PC-9 (cell line): Measurements from ENCODE around the gene MYO1C. TPM values are rescaled to one million over a fixed set of nuclear protein-coding genes. Genes with fewer than 3 reads are reported as not detected.

Experiments
- BruUV-seq: library from RNA; stranded (reverse); fragments of 400-500 nt; replicated peaks from 2 replicates; lab custom pipeline; 2021; lab: Mats Ljungman, UMichigan
- CTCF ChIA-PET: fragments of 300-600 bp; sonication (Branson Sonifier 250); formaldehyde crosslinking; loops from one replicate; lab custom pipeline; 2022; ENCODE audit warnings: antibody characterized with exemption; lab: Charles Lee
- POLR2A ChIA-PET: fragments of 300-600 bp; sonication (Branson Sonifier 250); formaldehyde crosslinking; loops from one replicate; lab custom pipeline; 2022; ENCODE audit warnings: antibody characterized with exemption; ENCODE audit not compliant: unreplicated experiment; lab: Charles Lee
- DNase-seq, 2 experiments: peaks; one replicate each; pipeline versions ENCODE4 v3.0.0 to v3.0.0-alpha.2; 2015 to 2022; ENCODE audit warnings: mixed read lengths in 1 of 2
- H2AFZ ChIP-seq: fragments of 200-600 bp; sonication (generic); 2 replicates; pipeline ENCODE4 v1.8.1; 2017; ENCODE audit warnings: antibody characterized with exemption
- H3F3A ChIP-seq: fragments of 200-600 bp; sonication (generic); 2 replicates; pipeline ENCODE4 v1.8.1; 2017; ENCODE audit warnings: antibody characterized with exemption, mild to moderate bottlenecking, low read depth; ENCODE audit not compliant: insufficient read depth
- H3K27ac ChIP-seq: fragments of 200-600 bp; sonication (generic); 2 replicates; pipeline ENCODE4 v1.6.1; 2016; ENCODE audit warnings: mixed run types
- H3K27me3 ChIP-seq: fragments of 200-600 bp; sonication (generic); 2 replicates; pipeline ENCODE4 v1.6.1; 2016; ENCODE audit warnings: low read depth, mixed run types; ENCODE audit not compliant: insufficient read depth
- H3K36me3 ChIP-seq: fragments of 200-600 bp; sonication (generic); 2 replicates; pipeline ENCODE4 v1.6.1; 2016; ENCODE audit warnings: low read depth, mixed run types
- H3K4me1 ChIP-seq: fragments of 200-600 bp; sonication (generic); replicated peaks from 2 replicates; pipeline ENCODE4 v1.6.1; 2016; ENCODE audit warnings: mixed run types; ENCODE audit not compliant: insufficient read depth
- H3K4me2 ChIP-seq: fragments of 200-600 bp; sonication (generic); 2 replicates; pipeline ENCODE4 v1.6.1; 2017; ENCODE audit warnings: mixed run types
- H3K4me3 ChIP-seq: fragments of 200-600 bp; sonication (generic); 2 replicates; pipeline ENCODE4 v1.6.1; 2016; ENCODE audit warnings: mixed run types
- H3K79me2 ChIP-seq: fragments of 200-600 bp; sonication (generic); 2 replicates; pipeline ENCODE4 v1.6.1; 2017; ENCODE audit warnings: low read depth, mixed run types
- H3K9me2 ChIP-seq: fragments of 200-600 bp; sonication (generic); 2 replicates; pipeline ENCODE4 v1.8.1; 2017; ENCODE audit warnings: mild to moderate bottlenecking; ENCODE audit not compliant: insufficient read depth
- H3K9me3 ChIP-seq: fragments of 200-600 bp; sonication (generic); 2 replicates; pipeline ENCODE4 v1.8.1; 2016; ENCODE audit warnings: low read depth; ENCODE audit not compliant: insufficient read depth
- H4K20me1 ChIP-seq: fragments of 200-600 bp; sonication (generic); 2 replicates; pipeline ENCODE4 v1.8.1; 2017; ENCODE audit not compliant: insufficient read depth
- CTCF ChIP-seq: fragments of 200-600 bp; sonication (generic); conservative IDR thresholded peaks from 2 replicates; pipeline ENCODE4 v1.6.1; 2017; ENCODE audit warnings: mixed run types, antibody characterized with exemption, mild to moderate bottlenecking, moderate library complexity
- EZH2 ChIP-seq: fragments of 200-600 bp; sonication (generic); IDR thresholded peaks from 2 replicates; pipeline ENCODE4 v1.8.0; 2017; ENCODE audit warnings: antibody characterized with exemption, low read depth
- intact Hi-C: fragments of 100-400 bp; cut with micrococcal nuclease; formaldehyde crosslinking; loops from one replicate; pipeline ENCODE4 v1.10.0; 2022; ENCODE audit not compliant: unreplicated experiment
- total RNA-seq: library from RNA; stranded (reverse); gene quantifications from 2 replicates; pipeline ENCODE4 v1.2.3, GENCODE V29; 2021

Gene MYO1C
- total RNA-seq, 1 experiment from 2014 or later = 237 TPM

GRCh38 chr17:1491443-1492248 lies 840 bp downstream of the MYO1C start:
- Histone ChIP-seq H4K20me1 (no peaks in the 10 kb centered on the region), H3K27ac (no peak overlapping the region), H3K36me3 (no peaks in the 10 kb centered on the region), H3F3A (peaks cover 57% of the 10 kb centered on the region; the same call in 1 of the 2 replicates), H3K9me3 (no peaks in the 10 kb centered on the region), H3K4me2 (peak overlapping the region; percentile 98), H3K9me2 (no peaks in the 10 kb centered on the region), H3K4me3 (peak overlapping the region; percentile 93), H3K79me2 (peaks cover 24% of the 10 kb centered on the region), H3K4me1 (peaks cover 41% of the 10 kb centered on the region), H2AFZ (peak overlapping the region; percentile 85), H3K27me3 (no peaks in the 10 kb centered on the region)
- peak in 1 of 2 experiments; percentile 65 for DNase-seq
- TSS peak; percentile 1 for BruUV-seq
- ChIA-PET POLR2A (no interaction called here), CTCF (interaction anchor here (1.0 kb wide), 1 partner anchor 24 kb away, joined by 3 read pairs; no protein-coding TSS in a partner anchor)
- intact Hi-C loops = loop anchor here (1.0 kb wide), 1 partner anchor 126 kb away; no protein-coding TSS in a partner anchor
- no peak for TF ChIP-seq CTCF
- no peak for TF ChIP-seq EZH2

GRCh38 chr17:1490643-1491442 lies 1.6 kb downstream of the MYO1C start:
- Histone ChIP-seq H3K36me3 (no peaks in the 10 kb centered on the region), H3K9me2 (no peaks in the 10 kb centered on the region), H3K27ac (no peak overlapping the region), H3K9me3 (no peaks in the 10 kb centered on the region), H3K27me3 (no peaks in the 10 kb centered on the region), H3K4me2 (peak overlapping the region; percentile 95), H4K20me1 (no peaks in the 10 kb centered on the region), H3F3A (peaks cover 58% of the 10 kb centered on the region; the same call in 1 of the 2 replicates), H2AFZ (peak overlapping the region; percentile 85), H3K79me2 (peaks cover 24% of the 10 kb centered on the region), H3K4me1 (peaks cover 48% of the 10 kb centered on the region), H3K4me3 (peak overlapping the region; percentile 93)
- CTCF ChIA-PET = interaction anchor here (1.1 kb wide), 1 partner anchor 125 kb away, joined by 3 read pairs; no protein-coding TSS in a partner anchor
- TF ChIP-seq EZH2 = no peak
- TF ChIP-seq CTCF = no peak
- no TSS peak for BruUV-seq
- intact Hi-C loops = loop anchor here (1.0 kb wide), 1 partner anchor 126 kb away; no protein-coding TSS in a partner anchor
- peak; percentile 48 to 76 for DNase-seq
- POLR2A ChIA-PET = no interaction called here

GRCh38 chr17:1488826-1489270 lies 3.6 kb downstream of the MYO1C start:
- no peaks in the 10 kb centered on the region for H4K20me1 ChIP-seq
- no peaks in the 10 kb centered on the region for H3K27me3 ChIP-seq
- intact Hi-C loops = loop anchor here (1.0 to 5.0 kb wide), 5 partner anchors 28 to 228 kb away; partner anchors contain the start of genes CRK, INPP5K, PITPNA and RILP
- POLR2A ChIA-PET = interaction anchor here (0.6 kb wide), 1 partner anchor 91 kb away, joined by 4 read pairs; no protein-coding TSS in a partner anchor
- CTCF ChIA-PET = interaction anchor here (0.7 to 1.6 kb wide), 2 partner anchors 27 to 124 kb away, joined by 3 to 4 read pairs; no protein-coding TSS in a partner anchor
- H3K9me3 ChIP-seq = no peaks in the 10 kb centered on the region
- H3K4me1 ChIP-seq = peaks cover 58% of the 10 kb centered on the region
- H2AFZ ChIP-seq = no peak overlapping the region
- peak overlapping the region; percentile 92 for H3K4me2 ChIP-seq
- peak overlapping the region; percentile 56; the same call in 1 of the 2 replicates for H3K4me3 ChIP-seq
- H3K36me3 ChIP-seq = no peaks in the 10 kb centered on the region
- no peak for DNase-seq
- TF ChIP-seq EZH2 = no peak
- no peak for TF ChIP-seq CTCF
- no TSS peak for BruUV-seq
- H3K79me2 ChIP-seq = peaks cover 24% of the 10 kb centered on the region
- H3F3A ChIP-seq = peaks cover 44% of the 10 kb centered on the region; the same call in 1 of the 2 replicates
- no peaks in the 10 kb centered on the region for H3K9me2 ChIP-seq
- peak overlapping the region; percentile 26; the same call in 1 of the 2 replicates for H3K27ac ChIP-seq
